Stimulated activated CD8-positive, alpha-beta memory T cell treated with anti-CD3 and anti-CD28 coated beads, Interleukin-4, amount 100 ng/mL, for 48 hours (primary cell): Measurements from ENCODE around the gene NTPCR.
"Not testable (repeated sequence)": the region's sequence is repeated elsewhere in the genome, so short reads cannot be mapped to it uniquely, and the experiment has no call there.

Source experiments
- DNase-seq: peaks from one replicate; pipeline ENCODE4 v3.0.0-alpha.2; 2020

Gene NTPCR

GRCh38 chr1:232987046-232987773 is 36.8 kb downstream of the NTPCR start:
- DNase-seq: no peak

GRCh38 chr1:232987774-232988140 is 37.3 kb downstream of the NTPCR start:
- no peak for DNase-seq

- no peak for DNase-seq
These were observed 38.2 kb downstream of the NTPCR start for GRCh38 chr1:232988572-232989040.

GRCh38 chr1:232990176-232991128 is 40.0 kb downstream of the NTPCR start:
- no peak for DNase-seq

GRCh38 chr1:232991238-232991637 is 40.8 kb downstream of the NTPCR start:
- no peak for DNase-seq

- no peak for DNase-seq
These were observed 41.8 kb downstream of the NTPCR start for GRCh38 chr1:232992227-232992626.

- DNase-seq: no peak
These were observed 43.1 kb downstream of the NTPCR start for GRCh38 chr1:232993555-232993954.

GRCh38 chr1:232995189-232995588 is 44.8 kb downstream of the NTPCR start:
- DNase-seq: no peak

- DNase-seq: no peak
These were observed 45.7 kb downstream of the NTPCR start for GRCh38 chr1:232996143-232996542.

- DNase-seq: no peak
These were observed 47.7 kb downstream of the NTPCR start for GRCh38 chr1:232998138-232998537.

GRCh38 chr1:232998646-232999045 is 48.2 kb downstream of the NTPCR start:
- no peak for DNase-seq

- no peak for DNase-seq
These were observed 49.7 kb downstream of the NTPCR start for GRCh38 chr1:232999956-233000625.

- not testable (repeated sequence) for DNase-seq
These were observed 53.2 kb downstream of the NTPCR start for GRCh38 chr1:233003638-233004037.

GRCh38 chr1:233004451-233004850 is 54.0 kb downstream of the NTPCR start:
- no peak for DNase-seq

- no peak for DNase-seq
These were observed 54.7 kb downstream of the NTPCR start for GRCh38 chr1:233005156-233005555.

GRCh38 chr1:233005703-233006102 is 55.3 kb downstream of the NTPCR start:
- no peak for DNase-seq

GRCh38 chr1:233006108-233006507 is 55.7 kb downstream of the NTPCR start:
- DNase-seq: no peak

- no peak for DNase-seq
These were observed 56.1 kb downstream of the NTPCR start for GRCh38 chr1:233006541-233006973.

- no peak for DNase-seq
These were observed 59.7 kb downstream of the NTPCR start for GRCh38 chr1:233010146-233010545.

GRCh38 chr1:233012021-233012420 is 61.6 kb downstream of the NTPCR start:
- DNase-seq: no peak

- no peak for DNase-seq
These were observed 65.6 kb downstream of the NTPCR start for GRCh38 chr1:233015965-233016364.

- DNase-seq: no peak
These were observed 66.4 kb downstream of the NTPCR start for GRCh38 chr1:233016798-233017197.

GRCh38 chr1:233019083-233019482 is 68.7 kb downstream of the NTPCR start:
- DNase-seq: no peak
